ENCODE data around the gene FAM240A. TPM values are rescaled to one million over a fixed set of nuclear protein-coding genes. Genes with fewer than 3 reads are reported as not detected.

FAM240A gene
- total RNA-seq, 2 experiments from 2014 or later, result not detected

GRCh38 chr3:46593274-46593862 lies 19.0 kb upstream of the FAM240A start:
- H3K27me3 Mint-ChIP-seq, result no peaks in the 10 kb centered on the region
- ChIA-PET POLR2A (no interaction called here), CTCF (interaction anchor here (1.1 kb wide), 1 partner anchor 57 kb away, joined by 3 read pairs; no protein-coding TSS in a partner anchor)
- H3K4me1 Mint-ChIP-seq (ENCODE audit: low read depth), result no peaks in the 10 kb centered on the region
- Histone ChIP-seq H3K4me3 (ENCODE audit: low read length) (no peak overlapping the region), H3K9me3 (ENCODE audit: control insufficient read depth in 1 of 2, insufficient read depth in 1 of 2, low read length in 2 of 2) (no peaks in the 10 kb centered on the region), H3K27ac (ENCODE audit: low read depth in 1 of 2, low read length in 2 of 2) (no peak overlapping the region), H3K27me3 (ENCODE audit: control insufficient read depth in 1 of 2, insufficient read depth in 2 of 2, low read length in 2 of 2) (no peaks in the 10 kb centered on the region), H3K4me1 (ENCODE audit: insufficient read depth, low read length) (no peaks in the 10 kb centered on the region), H3K36me3 (ENCODE audit: insufficient read depth, low read length) (no peaks in the 10 kb centered on the region)
- intact Hi-C loops (cut with DNase I, micrococcal nuclease), result no loop called here
- DNase-seq (no peak), ATAC-seq (ENCODE audit: poor library complexity) (no peak)
- H3K9me3 Mint-ChIP-seq, result no peaks in the 10 kb centered on the region
- no peaks in the 10 kb centered on the region for H3K36me3 Mint-ChIP-seq (ENCODE audit: low read depth)
- H3K4me3 Mint-ChIP-seq, result no peak overlapping the region
- no peak overlapping the region for H3K27ac Mint-ChIP-seq
- TF ChIP-seq CTCF (IDR thresholded peaks at IDR 0.05), result no peak

- no peaks in the 10 kb centered on the region for H3K27me3 Mint-ChIP-seq
These were observed 18.3 kb upstream of the FAM240A start for GRCh38 chr3:46593979-46594378.

GRCh38 chr3:46594723-46595122 lies 17.6 kb upstream of the FAM240A start:
- no peak overlapping the region for H3K27ac ChIP-seq (ENCODE audit: low read depth in 1 of 2, low read length in 2 of 2)
- ChIA-PET POLR2A (no interaction called here), CTCF (no interaction called here)
- TF ChIP-seq CTCF (IDR thresholded peaks at IDR 0.05), result no peak
- no peaks in the 10 kb centered on the region for H3K4me1 ChIP-seq (ENCODE audit: insufficient read depth, low read length)
- H3K4me3 ChIP-seq (ENCODE audit: low read length), result no peak overlapping the region
- DNase-seq (no peak), ATAC-seq (ENCODE audit: poor library complexity) (no peak)
- H3K27me3 ChIP-seq (ENCODE audit: control insufficient read depth in 1 of 2, insufficient read depth in 2 of 2, low read length in 2 of 2), result no peaks in the 10 kb centered on the region
- Mint-ChIP-seq H3K9me3 (no peaks in the 10 kb centered on the region), H3K27me3 (no peaks in the 10 kb centered on the region), H3K4me3 (no peak overlapping the region), H3K27ac (no peak overlapping the region), H3K36me3 (ENCODE audit: low read depth) (no peaks in the 10 kb centered on the region), H3K4me1 (ENCODE audit: low read depth) (no peaks in the 10 kb centered on the region)
- intact Hi-C loops (cut with DNase I, micrococcal nuclease), result no loop called here
- H3K36me3 ChIP-seq (ENCODE audit: insufficient read depth, low read length), result no peaks in the 10 kb centered on the region
- H3K9me3 ChIP-seq (ENCODE audit: control insufficient read depth in 1 of 2, insufficient read depth in 1 of 2, low read length in 2 of 2), result no peaks in the 10 kb centered on the region

More at GRCh38 chr3:46593979-46594378, 18.3 kb upstream of the FAM240A start:
- Mint-ChIP-seq H3K27ac (no peak overlapping the region), H3K4me3 (no peak overlapping the region), H3K36me3 (ENCODE audit: low read depth) (no peaks in the 10 kb centered on the region), H3K9me3 (no peaks in the 10 kb centered on the region), H3K4me1 (ENCODE audit: low read depth) (no peaks in the 10 kb centered on the region)
- no peaks in the 10 kb centered on the region for H3K9me3 ChIP-seq (ENCODE audit: control insufficient read depth in 1 of 2, insufficient read depth in 1 of 2, low read length in 2 of 2)
- ChIA-PET CTCF (interaction anchor here (1.1 kb wide), 1 partner anchor 57 kb away, joined by 3 read pairs; no protein-coding TSS in a partner anchor), POLR2A (no interaction called here)
- intact Hi-C loops (cut with DNase I, micrococcal nuclease), result no loop called here
- H3K27ac ChIP-seq (ENCODE audit: low read depth in 1 of 2, low read length in 2 of 2), result no peak overlapping the region
- H3K36me3 ChIP-seq (ENCODE audit: insufficient read depth, low read length), result no peaks in the 10 kb centered on the region
- no peaks in the 10 kb centered on the region for H3K27me3 ChIP-seq (ENCODE audit: control insufficient read depth in 1 of 2, insufficient read depth in 2 of 2, low read length in 2 of 2)
- DNase-seq (no peak), ATAC-seq (ENCODE audit: poor library complexity) (no peak)
- TF ChIP-seq CTCF (IDR thresholded peaks at IDR 0.05), result no peak
- H3K4me3 ChIP-seq (ENCODE audit: low read length), result no peak overlapping the region
- H3K4me1 ChIP-seq (ENCODE audit: insufficient read depth, low read length), result no peaks in the 10 kb centered on the region
